Upper lobe of left lung (tissue), 6 donors: Measurements from ENCODE around the gene ABHD8. TPM values are rescaled to one million over a fixed set of nuclear protein-coding genes. Genes with fewer than 3 reads are reported as not detected.
A peak's percentile ranks its signal among the peaks of the same experiment; 100 is the strongest.

Source experiments
- ATAC-seq, 2 donors: fragments of 200-7000 bp; cut with Tn5 transposase; one replicate each; pipeline ENCODE4 v1.9.1; 2022; ENCODE audit warnings: mild to moderate bottlenecking in 2 of 2, moderate library complexity in 2 of 2; ENCODE audit not compliant: low FRiP score in 2 of 2
- DNase-seq, 2 donors: peaks; one replicate each; pipeline ENCODE4 v3.0.0-alpha.2; 2019 to 2020
- H3K27ac ChIP-seq, 4 donors: fragments of 200-600 bp; sonication (generic); one replicate each; pipeline ENCODE4 v1.5.1; 2016 to 2019
- H3K27me3 ChIP-seq, 4 donors: fragments of 200-600 bp; sonication (generic); one replicate each; pipeline ENCODE4 v1.5.1; 2017 to 2019
- H3K36me3 ChIP-seq, 4 donors: fragments of 200-600 bp; sonication (generic); one replicate each; pipeline ENCODE4 v1.5.1; 2016 to 2019
- H3K4me1 ChIP-seq, 4 donors: fragments of 200-600 bp; sonication (generic); one replicate each; pipeline ENCODE4 v1.5.1; 2018 to 2019
- H3K4me3 ChIP-seq, 4 donors: fragments of 200-600 bp; sonication (generic); one replicate each; pipeline ENCODE4 v1.5.1; 2017 to 2019; ENCODE audit warnings: mild to moderate bottlenecking in 2 of 4, moderate library complexity in 1 of 4
- H3K9me3 ChIP-seq, 4 donors: fragments of 200-600 bp; sonication (generic); one replicate each; pipeline ENCODE4 v1.5.1; 2018 to 2019
- CTCF ChIP-seq, 6 experiments: fragments of 450-650 bp in 4 of 6; fragments of 200-600 bp in 2 of 6; sonication (generic) in 2 of 6; IDR thresholded peaks; one replicate each; pipeline ENCODE4 v1.5.1; 2016 to 2019; ENCODE audit warnings: antibody characterized with exemption in 6 of 6
- EP300 ChIP-seq, 4 donors: sonication (generic); formaldehyde crosslinking; IDR thresholded peaks; one replicate each; pipeline ENCODE4 v1.5.1; 2017; ENCODE audit warnings: antibody characterized with exemption in 4 of 4, control low read depth in 2 of 4
- POLR2A ChIP-seq, 4 donors: fragments of 450-650 bp; IDR thresholded peaks; one replicate each; pipeline ENCODE4 v1.5.1; 2016 to 2017; ENCODE audit warnings: antibody characterized with exemption in 4 of 4, mild to moderate bottlenecking in 2 of 4
- POLR2AphosphoS5 ChIP-seq, 2 donors: sonication (generic); formaldehyde crosslinking; IDR thresholded peaks; one replicate each; pipeline ENCODE4 v1.5.1; 2017; ENCODE audit warnings: antibody characterized with exemption in 2 of 2
- WGBS, 2 donors: methylation state at CpG; one replicate each; pipeline ENCODE4 v1.1.5; 2017 to 2018; 5-methylcytosine and 5-hydroxymethylcytosine counted together
- total RNA-seq, 6 donors: library from RNA; depleted of rRNA in 4 of 6; stranded (reverse); fragments of >200 nt in 4 of 6; gene quantifications; one replicate each; pipeline versions ENCODE4 v1.1.0 to v1.2.1, GENCODE V29; 2016 to 2021
- donor health status: DM: no; HTN: no; CAD: no; lungs with moderate emphysema.
- donor health status: DM: no; HTN: yes; CAD: no; lungs with severe emphysema.

Gene ABHD8
- total RNA-seq, 6 donors from 2014 or later: 19.7 to 23.4 (median 21.2) TPM

- H3K4me3 ChIP-seq: no peak overlapping the region
- peaks cover 0 to 9% (median 2%) of the 10 kb centered on the region in 4 donors for H3K27me3 ChIP-seq
- peaks cover 22 to 45% (median 32%) of the 10 kb centered on the region in 4 donors for H3K4me1 ChIP-seq
- TF ChIP-seq EP300 (IDR thresholded peaks at IDR 0.05) (no peak), POLR2A (IDR thresholded peaks at IDR 0.05) (no peak), CTCF (IDR thresholded peaks at IDR 0.05) (no peak), POLR2AphosphoS5 (IDR thresholded peaks at IDR 0.05) (no peak)
- no peaks in the 10 kb centered on the region for H3K36me3 ChIP-seq
- ATAC-seq (no peak), DNase-seq (no peak)
- no peak overlapping the region for H3K27ac ChIP-seq
- 94 to 95% methylated on average over 24 of the region's 24 CpGs for WGBS, 2 donors
- H3K9me3 ChIP-seq: no peaks in the 10 kb centered on the region
These were observed 27.2 kb upstream of the ABHD8 start for GRCh38 chr19:17330262-17331044.

GRCh38 chr19:17329366-17330261 is 26.4 kb upstream of the ABHD8 start:
- 75 to 79% methylated on average over 42 to 46 of the region's 51 CpGs for WGBS, 2 donors
- peaks cover 0 to 9% (median 2%) of the 10 kb centered on the region in 4 donors for H3K27me3 ChIP-seq
- H3K36me3 ChIP-seq: no peaks in the 10 kb centered on the region
- H3K9me3 ChIP-seq: no peaks in the 10 kb centered on the region
- peak overlapping the region in 3 of 4 donors; percentile 45 to 58 (median 53) for H3K4me3 ChIP-seq
- TF ChIP-seq POLR2AphosphoS5 (IDR thresholded peaks at IDR 0.05) (no peak), EP300 (IDR thresholded peaks at IDR 0.05) (no peak), CTCF (IDR thresholded peaks at IDR 0.05) (no peak), POLR2A (IDR thresholded peaks at IDR 0.05) (no peak)
- peaks cover 16 to 39% (median 26%) of the 10 kb centered on the region in 4 donors for H3K4me1 ChIP-seq
- ATAC-seq: no peak
- H3K27ac ChIP-seq: no peak overlapping the region
- no peak for DNase-seq

- Histone ChIP-seq H3K36me3 (no peaks in the 10 kb centered on the region), H3K27ac (peak overlapping the region in 3 of 4 donors; percentile 60 to 80 (median 67)), H3K4me3 (peak overlapping the region in 3 of 4 donors; percentile 45 to 58 (median 53)), H3K9me3 (no peaks in the 10 kb centered on the region), H3K4me1 (peaks cover 11 to 34% (median 20%) of the 10 kb centered on the region in 4 donors), H3K27me3 (peaks cover 0 to 9% (median 2%) of the 10 kb centered on the region in 4 donors)
- TF ChIP-seq POLR2AphosphoS5 (IDR thresholded peaks at IDR 0.05) (no peak), EP300 (IDR thresholded peaks at IDR 0.05) (no peak), CTCF (IDR thresholded peaks at IDR 0.05) (no peak), POLR2A (IDR thresholded peaks at IDR 0.05) (no peak)
- peak in 1 of 2 donors; percentile 2 for ATAC-seq
- 38 to 52% methylated on average over 29 to 62 of the region's 94 CpGs for WGBS, 2 donors
- peak in 1 of 2 donors; percentile 86 for DNase-seq
These were observed 25.5 kb upstream of the ABHD8 start for GRCh38 chr19:17328517-17329365.
